ENCODE results near the gene DRG2.
A peak's percentile ranks its signal among the peaks of the same experiment; 100 is the strongest.

The DRG2 gene

GRCh38 chr17:18087610-18088491, at the start of gene DRG2:
Gene DRG2 (plus strand): TSS chr17:18087948. CDS start chr17:18088024, 76 bp downstream.
- DNase-seq, result peak; percentile 65 to 93 (median 84)

GRCh38 chr17:18038149-18038850, 49.4 kb upstream of the DRG2 start:
- DNase-seq, result no peak

- peak; percentile 97 to 100 (median 98) for DNase-seq
Measured at GRCh38 chr17:18038861-18039534, 48.8 kb upstream of the DRG2 start, which contains the start of the genes ATPAF2 and GID4. Gene ATPAF2 (minus strand): TSS chr17:18039168. CDS start chr17:18039013, 155 bp downstream. Gene GID4 (plus strand): TSS chr17:18039408. CDS start chr17:18039465, 57 bp downstream.

- DNase-seq, result peak in 3 of 6 experiments; percentile 46 to 69 (median 62)
Measured at GRCh38 chr17:18039535-18040260, 48.0 kb upstream of the DRG2 start.

GRCh38 chr17:18040261-18040858, 47.4 kb upstream of the DRG2 start:
- no peak for DNase-seq

GRCh38 chr17:18041776-18042175, 46.0 kb upstream of the DRG2 start:
- no peak for DNase-seq

GRCh38 chr17:18042983-18043382, 44.8 kb upstream of the DRG2 start:
- DNase-seq, result no peak

GRCh38 chr17:18043491-18043890, 44.3 kb upstream of the DRG2 start:
- DNase-seq, result peak in 2 of 6 experiments; percentile 8 to 11

GRCh38 chr17:18044609-18045008, 43.1 kb upstream of the DRG2 start:
- no peak for DNase-seq

- DNase-seq, result no peak
Measured at GRCh38 chr17:18045691-18046350, 41.9 kb upstream of the DRG2 start.

GRCh38 chr17:18055597-18055996, 32.2 kb upstream of the DRG2 start:
- no peak for DNase-seq

GRCh38 chr17:18056214-18056613, 31.5 kb upstream of the DRG2 start:
- DNase-seq, result no peak

- no peak for DNase-seq
Measured at GRCh38 chr17:18059283-18059682, 28.5 kb upstream of the DRG2 start.

- DNase-seq, result no peak
Measured at GRCh38 chr17:18064053-18064452, 23.7 kb upstream of the DRG2 start.

GRCh38 chr17:18065546-18065945, 22.2 kb upstream of the DRG2 start:
- DNase-seq, result no peak

- no peak for DNase-seq
Measured at GRCh38 chr17:18066866-18067265, 20.9 kb upstream of the DRG2 start.

GRCh38 chr17:18069101-18069500, 18.6 kb upstream of the DRG2 start:
- no peak for DNase-seq

- no peak for DNase-seq
Measured at GRCh38 chr17:18070861-18071340, 16.8 kb upstream of the DRG2 start.

GRCh38 chr17:18071751-18072150, 16.0 kb upstream of the DRG2 start:
- DNase-seq, result no peak

- DNase-seq, result no peak
Measured at GRCh38 chr17:18074566-18075272, 13.0 kb upstream of the DRG2 start.

- DNase-seq, result no peak
Measured at GRCh38 chr17:18076936-18077335, 10.8 kb upstream of the DRG2 start.
